GM20000 (cell line): ENCODE results near the gene GHSR.

ENCODE experiments used
- DNase-seq: peaks from one replicate; pipeline ENCODE4 v3.0.0; 2012; ENCODE audit warnings: low spot score
- TF ChIP-seq, protein P1 (sequence below): IDR thresholded peaks from 2 replicates; pipeline ENCODE4 v1.5.1; 2012; ENCODE audit warnings: mild to moderate bottlenecking, control low read depth; ENCODE audit errors: extremely low read depth, missing control alignments

Gene GHSR, protein sequence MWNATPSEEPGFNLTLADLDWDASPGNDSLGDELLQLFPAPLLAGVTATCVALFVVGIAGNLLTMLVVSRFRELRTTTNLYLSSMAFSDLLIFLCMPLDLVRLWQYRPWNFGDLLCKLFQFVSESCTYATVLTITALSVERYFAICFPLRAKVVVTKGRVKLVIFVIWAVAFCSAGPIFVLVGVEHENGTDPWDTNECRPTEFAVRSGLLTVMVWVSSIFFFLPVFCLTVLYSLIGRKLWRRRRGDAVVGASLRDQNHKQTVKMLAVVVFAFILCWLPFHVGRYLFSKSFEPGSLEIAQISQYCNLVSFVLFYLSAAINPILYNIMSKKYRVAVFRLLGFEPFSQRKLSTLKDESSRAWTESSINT

DNA sequence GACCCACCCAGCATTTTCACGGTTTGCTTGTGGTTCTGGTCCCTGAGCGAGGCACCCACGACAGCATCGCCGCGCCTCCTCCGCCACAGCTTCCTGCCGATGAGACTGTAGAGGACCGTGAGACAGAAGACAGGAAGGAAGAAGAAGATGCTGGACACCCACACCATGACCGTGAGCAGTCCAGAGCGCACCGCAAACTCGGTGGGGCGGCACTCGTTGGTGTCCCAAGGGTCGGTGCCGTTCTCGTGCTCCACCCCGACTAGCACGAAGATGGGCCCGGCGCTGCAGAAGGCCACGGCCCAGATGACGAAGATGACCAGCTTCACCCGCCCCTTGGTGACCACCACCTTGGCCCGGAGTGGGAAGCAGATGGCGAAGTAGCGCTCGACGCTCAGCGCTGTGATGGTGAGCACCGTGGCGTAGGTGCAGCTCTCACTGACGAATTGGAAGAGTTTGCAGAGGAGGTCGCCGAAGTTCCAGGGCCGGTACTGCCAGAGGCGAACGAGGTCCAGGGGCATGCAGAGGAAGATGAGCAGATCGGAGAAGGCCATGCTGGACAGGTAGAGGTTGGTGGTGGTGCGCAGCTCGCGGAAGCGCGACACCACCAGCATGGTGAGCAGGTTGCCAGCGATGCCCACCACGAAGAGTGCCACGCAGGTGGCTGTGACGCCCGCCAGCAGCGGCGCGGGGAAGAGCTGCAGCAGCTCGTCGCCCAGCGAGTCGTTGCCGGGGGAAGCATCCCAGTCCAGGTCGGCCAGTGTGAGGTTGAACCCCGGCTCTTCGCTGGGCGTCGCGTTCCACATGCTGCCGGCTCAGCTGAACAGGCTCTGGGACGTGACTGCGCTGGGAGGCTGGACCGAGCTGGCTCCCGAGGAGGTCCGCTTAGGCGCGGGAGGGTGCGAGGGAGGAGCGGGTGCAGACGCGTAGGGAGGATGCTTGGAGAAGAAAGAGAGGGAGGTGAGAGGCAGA, at the start of gene GHSR:
Gene GHSR (minus strand): TSS at position 846 of the 969 bp plus-strand sequence. CDS start 43 bp downstream, at position 803.
- TF ChIP-seq, protein P1, sequence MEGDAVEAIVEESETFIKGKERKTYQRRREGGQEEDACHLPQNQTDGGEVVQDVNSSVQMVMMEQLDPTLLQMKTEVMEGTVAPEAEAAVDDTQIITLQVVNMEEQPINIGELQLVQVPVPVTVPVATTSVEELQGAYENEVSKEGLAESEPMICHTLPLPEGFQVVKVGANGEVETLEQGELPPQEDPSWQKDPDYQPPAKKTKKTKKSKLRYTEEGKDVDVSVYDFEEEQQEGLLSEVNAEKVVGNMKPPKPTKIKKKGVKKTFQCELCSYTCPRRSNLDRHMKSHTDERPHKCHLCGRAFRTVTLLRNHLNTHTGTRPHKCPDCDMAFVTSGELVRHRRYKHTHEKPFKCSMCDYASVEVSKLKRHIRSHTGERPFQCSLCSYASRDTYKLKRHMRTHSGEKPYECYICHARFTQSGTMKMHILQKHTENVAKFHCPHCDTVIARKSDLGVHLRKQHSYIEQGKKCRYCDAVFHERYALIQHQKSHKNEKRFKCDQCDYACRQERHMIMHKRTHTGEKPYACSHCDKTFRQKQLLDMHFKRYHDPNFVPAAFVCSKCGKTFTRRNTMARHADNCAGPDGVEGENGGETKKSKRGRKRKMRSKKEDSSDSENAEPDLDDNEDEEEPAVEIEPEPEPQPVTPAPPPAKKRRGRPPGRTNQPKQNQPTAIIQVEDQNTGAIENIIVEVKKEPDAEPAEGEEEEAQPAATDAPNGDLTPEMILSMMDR: no peak
- no peak for DNase-seq

DNA sequence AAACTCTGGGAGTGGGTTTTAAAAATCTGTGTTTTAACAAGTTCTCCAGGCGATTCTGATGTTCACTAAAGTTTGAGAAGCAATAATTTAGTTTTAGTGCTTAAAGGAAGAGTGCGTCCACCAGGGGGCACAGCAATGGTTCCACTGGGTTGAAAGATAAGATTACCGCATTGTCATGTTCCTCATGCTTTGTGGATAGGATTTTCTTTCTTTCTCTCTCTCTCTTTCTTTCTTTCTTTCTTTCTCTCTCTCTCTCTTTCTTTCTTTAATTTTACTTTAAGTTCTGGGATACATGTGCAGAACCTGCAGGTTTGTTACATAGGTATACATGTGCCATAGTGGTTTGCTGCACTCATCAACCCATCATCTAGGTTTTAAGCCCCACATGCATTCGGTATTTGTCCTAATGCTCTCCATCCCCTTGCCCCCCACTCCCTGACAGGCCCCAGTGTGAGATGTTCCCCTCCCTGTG, 42.0 kb upstream of the GHSR start:
- TF ChIP-seq, protein P1: peak; percentile 65
- peak; percentile 66 for DNase-seq

DNA sequence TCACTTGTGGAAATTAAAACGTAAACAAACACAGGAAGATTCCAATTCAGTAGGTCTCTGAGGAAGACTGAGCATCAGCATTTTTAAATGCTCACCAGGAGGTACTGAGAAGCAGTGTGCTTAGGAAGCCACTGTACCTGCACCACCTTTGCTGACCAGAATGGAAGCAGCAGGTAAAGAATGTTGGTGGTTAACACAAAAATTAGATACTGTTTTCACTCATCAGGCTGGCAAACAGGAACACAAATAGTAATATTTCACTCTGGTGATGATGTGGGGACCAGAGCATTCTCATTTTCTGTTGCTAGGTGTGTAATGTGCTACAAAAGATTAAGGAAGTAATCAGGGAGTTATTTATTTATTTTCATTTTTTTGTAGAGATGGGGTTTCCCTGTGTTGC, 29.9 kb upstream of the GHSR start:
- no peak for DNase-seq
- TF ChIP-seq, protein P1: no peak

DNA sequence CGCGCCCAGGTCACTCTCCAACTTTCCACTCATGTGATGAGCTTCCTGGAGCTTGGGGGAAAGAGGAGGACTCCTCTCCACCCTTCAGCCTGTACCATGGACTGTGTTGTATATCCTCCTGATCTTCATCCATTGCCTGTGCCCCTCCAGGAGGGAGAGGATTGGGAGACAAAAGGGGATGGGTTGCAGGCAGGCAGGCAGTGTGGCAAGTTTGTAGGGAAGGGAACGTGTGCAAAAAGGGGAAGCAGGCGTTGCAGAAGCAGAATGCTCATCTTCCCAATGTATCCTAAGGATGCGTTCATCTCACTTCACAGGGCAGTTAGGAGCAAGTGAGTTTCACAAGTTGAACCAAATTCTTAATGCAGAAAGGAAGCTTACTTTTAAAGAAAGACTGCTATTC, 28.1 kb upstream of the GHSR start:
- DNase-seq: no peak
- TF ChIP-seq, protein P1: no peak

DNA sequence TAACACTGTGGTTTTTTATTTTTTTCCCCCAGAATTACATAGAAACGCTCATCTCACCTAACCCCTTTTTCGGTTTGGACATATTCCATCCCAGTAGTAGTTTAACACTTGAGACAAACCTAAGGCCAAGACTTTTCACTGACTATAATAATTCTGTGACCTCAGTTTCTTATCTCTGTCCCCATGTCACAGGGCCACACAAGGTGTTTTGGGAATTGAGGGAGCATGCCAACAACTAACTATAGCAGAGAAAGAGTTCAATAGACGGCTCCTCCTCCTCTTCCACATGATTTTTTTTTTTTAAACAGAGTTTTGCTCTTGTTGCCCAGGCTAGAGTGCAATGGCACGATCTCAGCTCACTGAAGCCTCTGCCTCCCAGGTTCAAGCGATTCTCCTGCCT, 27.4 kb upstream of the GHSR start:
- TF ChIP-seq, protein P1: no peak

DNA sequence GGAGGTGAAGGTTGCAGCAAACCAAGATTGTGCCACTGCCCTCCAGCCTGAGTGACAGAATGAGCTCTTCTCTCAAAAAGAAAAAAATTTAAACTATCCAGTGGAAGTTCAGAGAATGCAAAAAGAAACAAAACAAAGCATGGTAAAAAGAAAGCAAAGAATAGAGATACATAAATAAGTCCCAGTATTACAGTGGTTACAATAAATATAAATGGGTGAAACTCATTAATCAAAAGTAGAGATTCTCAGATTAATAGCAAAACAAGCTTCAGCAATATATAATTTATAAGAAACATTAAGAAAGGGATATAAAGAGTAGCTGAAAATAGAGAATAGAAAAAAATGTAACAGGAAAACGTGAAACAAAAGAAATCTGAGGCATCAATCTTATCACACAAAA, 23.6 kb upstream of the GHSR start:
- TF ChIP-seq, protein P1: no peak
- DNase-seq: no peak

More for the DNA sequence above, 27.4 kb upstream of the GHSR start:
- no peak for DNase-seq

DNA sequence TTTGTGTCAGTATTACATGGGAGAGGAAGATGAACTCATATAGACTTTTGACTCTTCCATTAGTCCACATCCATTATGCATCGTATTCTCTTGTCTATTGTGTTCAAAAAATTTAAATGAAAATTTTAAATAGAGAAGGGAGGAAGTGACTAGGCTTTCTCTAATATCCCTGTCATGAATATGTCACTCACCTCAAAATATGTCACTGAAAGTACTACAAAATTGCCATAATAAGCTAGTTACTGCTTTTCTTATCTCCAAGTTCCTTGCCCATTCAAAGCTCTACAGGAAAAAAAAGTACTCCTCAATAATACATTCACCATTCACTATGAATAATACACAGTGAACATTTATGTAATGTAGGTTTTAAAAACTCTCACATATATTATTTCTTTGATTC, 22.3 kb upstream of the GHSR start:
- no peak for DNase-seq
- TF ChIP-seq, protein P1: no peak
